HEK293 (cell line): ENCODE results near the gene TMEM187.

Experiments used
- CTCF ChIA-PET: fragments of 350-600 bp; formaldehyde crosslinking; extraction: SDS; loops from one replicate; lab custom pipeline; 2021; ENCODE audit warnings: antibody characterized with exemption; lab: Yijun Ruan, JAX
- POLR2A ChIA-PET: fragments of 300-600 bp; formaldehyde crosslinking; extraction: SDS; loops from one replicate; lab custom pipeline; 2020; ENCODE audit warnings: antibody characterized with exemption, inconsistent platforms; lab: Yijun Ruan, JAX
- H3K27ac ChIP-seq: fragments of 200-500 bp; sonication (Bioruptor generic); 2 replicates; pipeline ENCODE4 v1.5.1; 2014; ENCODE audit warnings: low read depth, low read length, control low read depth, inconsistent platforms; ENCODE audit errors: extremely low read depth
- H3K36me3 ChIP-seq, 2 experiments: fragments of 200-500 bp in 1 of 2; sonication (Bioruptor generic) in 1 of 2; 1 replicate in 1 of 2; 2 replicates in 1 of 2; pipeline ENCODE4 v1.5.1; 2014 to 2017; ENCODE audit warnings: inconsistent platforms in 2 of 2, low read length in 2 of 2; ENCODE audit not compliant: control insufficient read depth in 2 of 2, insufficient read depth in 1 of 2
- H3K4me1 ChIP-seq: fragments of 200-500 bp; sonication (Bioruptor generic); 2 replicates; pipeline ENCODE4 v1.5.1; 2014; ENCODE audit warnings: mild to moderate bottlenecking, low read length, inconsistent platforms; ENCODE audit not compliant: control insufficient read depth, insufficient read depth
- H3K4me3 ChIP-seq: 2 replicates; pipeline ENCODE4 v1.5.1; 2011; ENCODE audit warnings: low read depth, mild to moderate bottlenecking, control low read depth, low read length, moderate library complexity
- H3K9me3 ChIP-seq: fragments of 200-500 bp; sonication (Bioruptor generic); 2 replicates; pipeline ENCODE4 v1.5.1; 2014; ENCODE audit warnings: low read depth, low read length, inconsistent platforms; ENCODE audit not compliant: control insufficient read depth, insufficient read depth
- EGR2 ChIP-seq: fragments of 450-650 bp; formaldehyde crosslinking; IDR thresholded peaks from 2 replicates; pipeline ENCODE4 v1.5.1; 2016; ENCODE audit warnings: low read depth, missing biosample characterization, missing genetic modification characterization
- HOXD13 ChIP-seq: sonication (generic); formaldehyde crosslinking; IDR thresholded peaks from 2 replicates; pipeline ENCODE4 v1.8.0; 2022; ENCODE audit warnings: missing genetic modification reagents, borderline replicate concordance
- SALL2 ChIP-seq: fragments of 450-650 bp; formaldehyde crosslinking; IDR thresholded peaks from 2 replicates; pipeline ENCODE4 v1.5.0; 2017; ENCODE audit warnings: missing biosample characterization, mild to moderate bottlenecking, missing genetic modification characterization, borderline replicate concordance
- SETDB1 ChIP-seq: IDR thresholded peaks from one replicate; pipeline ENCODE4 v1.6.1; 2017; ENCODE audit warnings: mild to moderate bottlenecking, low read length, moderate library complexity, mixed read lengths; ENCODE audit not compliant: insufficient read length
- ZBTB44 ChIP-seq: fragments of 450-650 bp; IDR thresholded peaks from 2 replicates; pipeline ENCODE4 v1.5.1; 2018; ENCODE audit warnings: missing biosample characterization, mild to moderate bottlenecking, missing genetic modification characterization
- ZNF148 ChIP-seq: fragments of 450-650 bp; formaldehyde crosslinking; IDR thresholded peaks from 2 replicates; pipeline ENCODE4 v1.5.0; 2017; ENCODE audit warnings: missing biosample characterization, missing genetic modification characterization, borderline replicate concordance
- ZNF2 ChIP-seq: fragments of 450-650 bp; formaldehyde crosslinking; IDR thresholded peaks from 2 replicates; pipeline ENCODE4 v1.5.1; 2016; ENCODE audit warnings: missing biosample characterization, missing genetic modification characterization
- ZNF23 ChIP-seq: fragments of 450-650 bp; formaldehyde crosslinking; IDR thresholded peaks from 2 replicates; pipeline ENCODE4 v1.5.1; 2016; ENCODE audit warnings: missing biosample characterization, missing genetic modification characterization, borderline replicate concordance
- ZNF266 ChIP-seq: fragments of 450-650 bp; formaldehyde crosslinking; IDR thresholded peaks from 2 replicates; pipeline ENCODE4 v1.5.1; 2016; ENCODE audit warnings: missing biosample characterization, missing genetic modification characterization, low read depth
- ZNF341 ChIP-seq: fragments of 450-650 bp; formaldehyde crosslinking; IDR thresholded peaks from 2 replicates; pipeline ENCODE4; 2016; ENCODE audit warnings: low read depth, missing biosample characterization, missing genetic modification characterization
- ZNF391 ChIP-seq: fragments of 450-650 bp; formaldehyde crosslinking; IDR thresholded peaks from 2 replicates; pipeline ENCODE4 v1.5.1; 2016; ENCODE audit warnings: low read depth, missing biosample characterization, missing genetic modification characterization, borderline replicate concordance
- ZNF423 ChIP-seq: fragments of 450-650 bp; formaldehyde crosslinking; IDR thresholded peaks from 2 replicates; pipeline ENCODE4 v1.5.1; 2016; ENCODE audit warnings: missing biosample characterization, missing genetic modification characterization
- ZNF624 ChIP-seq: fragments of 450-650 bp; formaldehyde crosslinking; IDR thresholded peaks from 2 replicates; pipeline ENCODE4 v1.5.1; 2017; ENCODE audit warnings: missing biosample characterization, missing genetic modification characterization
- ZNF664 ChIP-seq: fragments of 450-650 bp; formaldehyde crosslinking; IDR thresholded peaks from 2 replicates; pipeline ENCODE4 v1.5.1; 2016; ENCODE audit warnings: missing biosample characterization, missing genetic modification characterization
- TF ChIP-seq, protein P1 (sequence below): fragments of 450-650 bp; formaldehyde crosslinking; IDR thresholded peaks from 2 replicates; pipeline ENCODE4 v1.5.1; 2016; ENCODE audit warnings: missing biosample characterization, missing genetic modification characterization
- TF ChIP-seq, protein P2 (sequence below): fragments of 450-650 bp; formaldehyde crosslinking; IDR thresholded peaks from 2 replicates; pipeline ENCODE4 v1.5.1; 2017; ENCODE audit warnings: missing biosample characterization, missing genetic modification characterization

The TMEM187 gene

DNA sequence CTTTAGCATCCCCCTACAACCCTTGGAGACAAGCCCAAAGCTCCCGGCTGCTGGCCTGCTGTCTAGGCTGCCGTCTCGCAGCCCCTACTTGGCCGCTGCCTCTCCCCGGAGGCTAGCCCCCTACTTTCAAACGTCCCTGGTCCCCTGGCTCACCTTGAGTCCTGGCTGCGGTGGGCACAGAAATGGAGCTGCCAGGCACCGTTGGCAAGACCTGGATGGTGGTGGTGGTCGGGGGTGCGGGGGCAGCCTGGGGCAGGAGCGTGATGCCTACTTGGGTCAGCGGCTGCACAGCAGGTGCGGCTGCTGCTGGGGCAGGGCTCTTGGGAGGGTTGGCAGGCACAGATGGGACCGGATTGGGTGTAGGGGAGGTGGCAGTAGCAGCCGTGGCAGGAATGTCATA, 12.9 kb upstream of the TMEM187 start (continued):
- TF ChIP-seq, protein P1, sequence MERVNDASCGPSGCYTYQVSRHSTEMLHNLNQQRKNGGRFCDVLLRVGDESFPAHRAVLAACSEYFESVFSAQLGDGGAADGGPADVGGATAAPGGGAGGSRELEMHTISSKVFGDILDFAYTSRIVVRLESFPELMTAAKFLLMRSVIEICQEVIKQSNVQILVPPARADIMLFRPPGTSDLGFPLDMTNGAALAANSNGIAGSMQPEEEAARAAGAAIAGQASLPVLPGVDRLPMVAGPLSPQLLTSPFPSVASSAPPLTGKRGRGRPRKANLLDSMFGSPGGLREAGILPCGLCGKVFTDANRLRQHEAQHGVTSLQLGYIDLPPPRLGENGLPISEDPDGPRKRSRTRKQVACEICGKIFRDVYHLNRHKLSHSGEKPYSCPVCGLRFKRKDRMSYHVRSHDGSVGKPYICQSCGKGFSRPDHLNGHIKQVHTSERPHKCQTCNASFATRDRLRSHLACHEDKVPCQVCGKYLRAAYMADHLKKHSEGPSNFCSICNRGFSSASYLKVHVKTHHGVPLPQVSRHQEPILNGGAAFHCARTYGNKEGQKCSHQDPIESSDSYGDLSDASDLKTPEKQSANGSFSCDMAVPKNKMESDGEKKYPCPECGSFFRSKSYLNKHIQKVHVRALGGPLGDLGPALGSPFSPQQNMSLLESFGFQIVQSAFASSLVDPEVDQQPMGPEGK (tag by site-specific recombination), result no peak

DNA sequence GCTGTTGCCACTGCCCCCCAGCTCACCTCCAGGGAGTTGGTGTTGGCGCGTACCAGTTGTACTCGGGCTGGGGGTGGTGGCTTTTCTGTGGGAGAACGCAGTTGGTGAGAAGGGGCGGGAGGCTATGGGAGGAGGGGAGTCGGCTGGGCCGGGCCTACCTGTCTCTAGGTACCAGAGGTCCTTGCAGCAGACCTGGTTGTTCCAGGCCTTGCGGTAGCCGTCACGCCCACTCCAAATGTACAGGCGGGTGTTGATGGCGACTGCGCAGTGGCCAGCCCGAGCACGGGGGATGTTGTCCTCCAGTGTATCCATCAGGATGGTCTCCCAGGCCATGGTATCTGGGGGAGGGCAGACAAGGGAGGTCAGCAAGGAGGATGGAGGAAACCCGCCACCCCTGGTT, 12.5 kb upstream of the TMEM187 start:
- TF ChIP-seq EGR2 (tag by site-specific recombination) (0 out of 2 replicates have a peak, but pooled peaks have one; percentile 14), ZNF341 (tag by site-specific recombination) (0 out of 2 replicates have a peak, but pooled peaks have one; percentile 11), ZBTB44 (tag by site-specific recombination) (no peak), ZNF148 (tag by site-specific recombination) (no peak)
- TF ChIP-seq, all 188 proteins: peak for 2
- ChIA-PET POLR2A (no interaction called here), CTCF (interaction anchor here (2.9 kb wide), 1 partner anchor 13 kb away, joined by 10 read pairs; no protein-coding TSS in a partner anchor)
- Histone ChIP-seq H3K9me3 (no peaks in the 10 kb centered on the region), H3K36me3 (peaks cover 39 to 100% of the 10 kb centered on the region in 2 experiments), H3K4me3 (no peak overlapping the region), H3K4me1 (no peaks in the 10 kb centered on the region), H3K27ac (no peak overlapping the region)

- H3K4me1 ChIP-seq, result no peaks in the 10 kb centered on the region
- CTCF ChIA-PET, result interaction anchor here (0.5 to 2.0 kb wide), 4 partner anchors 8 to 1002 kb away, joined by 3 to 10 read pairs (median 4); partner anchors contain the start of gene DUSP9
- no peak overlapping the region for H3K4me3 ChIP-seq
- TF ChIP-seq ZNF391 (tag by site-specific recombination) (no peak), ZNF624 (tag by site-specific recombination) (no peak), ZNF423 (tag by site-specific recombination) (no peak), SALL2 (tag by site-specific recombination) (no peak), SETDB1 (no peak), ZNF664 (no peak), ZNF2 (tag by site-specific recombination) (no peak), ZNF23 (tag by site-specific recombination) (no peak), ZNF266 (tag by site-specific recombination) (no peak), HOXD13 (no peak), ZNF148 (tag by site-specific recombination) (no peak)
- TF ChIP-seq, protein P2, sequence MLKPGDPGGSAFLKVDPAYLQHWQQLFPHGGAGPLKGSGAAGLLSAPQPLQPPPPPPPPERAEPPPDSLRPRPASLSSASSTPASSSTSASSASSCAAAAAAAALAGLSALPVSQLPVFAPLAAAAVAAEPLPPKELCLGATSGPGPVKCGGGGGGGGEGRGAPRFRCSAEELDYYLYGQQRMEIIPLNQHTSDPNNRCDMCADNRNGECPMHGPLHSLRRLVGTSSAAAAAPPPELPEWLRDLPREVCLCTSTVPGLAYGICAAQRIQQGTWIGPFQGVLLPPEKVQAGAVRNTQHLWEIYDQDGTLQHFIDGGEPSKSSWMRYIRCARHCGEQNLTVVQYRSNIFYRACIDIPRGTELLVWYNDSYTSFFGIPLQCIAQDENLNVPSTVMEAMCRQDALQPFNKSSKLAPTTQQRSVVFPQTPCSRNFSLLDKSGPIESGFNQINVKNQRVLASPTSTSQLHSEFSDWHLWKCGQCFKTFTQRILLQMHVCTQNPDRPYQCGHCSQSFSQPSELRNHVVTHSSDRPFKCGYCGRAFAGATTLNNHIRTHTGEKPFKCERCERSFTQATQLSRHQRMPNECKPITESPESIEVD (tag by site-specific recombination), result no peak
- TF ChIP-seq, protein P1 (tag by site-specific recombination), result no peak
- H3K36me3 ChIP-seq, result peaks cover 39 to 100% of the 10 kb centered on the region in 2 experiments
- POLR2A ChIA-PET, result interaction anchor here (2.0 kb wide), 1 partner anchor 10 kb away, joined by 13 read pairs; the partner anchor contains the start of gene HCFC1
- H3K9me3 ChIP-seq, result no peaks in the 10 kb centered on the region
- H3K27ac ChIP-seq, result no peak overlapping the region
These were observed 11.8 kb upstream of the TMEM187 start for GRCh38 chrX:153960786-153961185.
